Measurements from ENCODE around the gene BBLN.

The BBLN gene

GRCh38 chr9:128153060-128153946, 6.8 kb upstream of the BBLN start:
- TF ChIP-seq FOXP2 (optimal IDR thresholded peaks at IDR 0.05; ENCODE audit: borderline replicate concordance, extremely low read depth, extremely low read length, insufficient read depth), result no peak
- TF ChIP-seq, protein P1, sequence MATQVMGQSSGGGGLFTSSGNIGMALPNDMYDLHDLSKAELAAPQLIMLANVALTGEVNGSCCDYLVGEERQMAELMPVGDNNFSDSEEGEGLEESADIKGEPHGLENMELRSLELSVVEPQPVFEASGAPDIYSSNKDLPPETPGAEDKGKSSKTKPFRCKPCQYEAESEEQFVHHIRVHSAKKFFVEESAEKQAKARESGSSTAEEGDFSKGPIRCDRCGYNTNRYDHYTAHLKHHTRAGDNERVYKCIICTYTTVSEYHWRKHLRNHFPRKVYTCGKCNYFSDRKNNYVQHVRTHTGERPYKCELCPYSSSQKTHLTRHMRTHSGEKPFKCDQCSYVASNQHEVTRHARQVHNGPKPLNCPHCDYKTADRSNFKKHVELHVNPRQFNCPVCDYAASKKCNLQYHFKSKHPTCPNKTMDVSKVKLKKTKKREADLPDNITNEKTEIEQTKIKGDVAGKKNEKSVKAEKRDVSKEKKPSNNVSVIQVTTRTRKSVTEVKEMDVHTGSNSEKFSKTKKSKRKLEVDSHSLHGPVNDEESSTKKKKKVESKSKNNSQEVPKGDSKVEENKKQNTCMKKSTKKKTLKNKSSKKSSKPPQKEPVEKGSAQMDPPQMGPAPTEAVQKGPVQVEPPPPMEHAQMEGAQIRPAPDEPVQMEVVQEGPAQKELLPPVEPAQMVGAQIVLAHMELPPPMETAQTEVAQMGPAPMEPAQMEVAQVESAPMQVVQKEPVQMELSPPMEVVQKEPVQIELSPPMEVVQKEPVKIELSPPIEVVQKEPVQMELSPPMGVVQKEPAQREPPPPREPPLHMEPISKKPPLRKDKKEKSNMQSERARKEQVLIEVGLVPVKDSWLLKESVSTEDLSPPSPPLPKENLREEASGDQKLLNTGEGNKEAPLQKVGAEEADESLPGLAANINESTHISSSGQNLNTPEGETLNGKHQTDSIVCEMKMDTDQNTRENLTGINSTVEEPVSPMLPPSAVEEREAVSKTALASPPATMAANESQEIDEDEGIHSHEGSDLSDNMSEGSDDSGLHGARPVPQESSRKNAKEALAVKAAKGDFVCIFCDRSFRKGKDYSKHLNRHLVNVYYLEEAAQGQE (IDR thresholded peaks at IDR 0.05; ENCODE audit: insufficient read depth in 1 of 2, low read depth in 2 of 2, low read length in 2 of 2), result no peak
- TF ChIP-seq POLR2AphosphoS5 (IDR thresholded peaks at IDR 0.05; ENCODE audit: low read depth, low read length), result no peak
- TF ChIP-seq TAF1 (IDR thresholded peaks at IDR 0.05; ENCODE audit: borderline replicate concordance, insufficient read depth, low read length), result no peak
- TF ChIP-seq SIN3A (IDR thresholded peaks at IDR 0.05; ENCODE audit: borderline replicate concordance, insufficient read depth, low read length), result no peak

DNA sequence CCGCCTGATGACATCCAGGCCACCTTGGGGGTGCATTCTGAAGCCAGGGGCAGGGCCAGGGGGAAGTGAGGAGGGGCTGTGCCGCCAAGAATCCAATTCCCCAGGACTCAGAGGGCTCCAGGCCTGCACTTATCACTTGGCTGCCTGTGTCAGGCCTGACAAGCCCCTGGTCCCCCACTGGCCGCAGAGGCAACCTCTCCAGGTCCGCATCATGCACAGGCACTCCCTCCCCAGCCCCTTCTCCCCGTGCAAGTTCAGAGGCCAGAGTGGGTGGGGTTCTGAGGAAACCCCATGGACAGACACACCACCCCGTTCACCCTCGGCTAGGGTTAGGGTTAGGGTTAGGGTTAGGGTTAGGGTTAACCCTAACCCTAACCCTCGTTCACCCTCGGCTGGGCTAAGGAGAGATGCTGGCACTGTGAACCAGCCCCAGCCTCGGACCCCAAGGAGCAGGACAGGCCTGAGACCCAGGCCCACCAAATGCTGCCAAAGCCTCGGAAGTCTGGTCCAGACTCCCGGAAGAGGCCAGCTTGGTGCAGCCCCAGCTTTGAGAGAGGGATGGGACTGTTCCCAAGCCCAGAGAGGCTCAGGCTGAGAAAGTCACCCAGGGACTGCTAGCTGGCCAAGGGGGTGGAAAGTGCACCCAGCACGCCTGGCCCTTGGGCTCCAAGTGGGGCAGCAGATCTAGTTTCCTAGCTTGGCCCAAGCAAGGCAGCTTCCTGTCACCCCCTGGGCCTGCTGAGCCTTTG, 5.9 kb upstream of the BBLN start:
- no peak for TF ChIP-seq FOXP2 (optimal IDR thresholded peaks at IDR 0.05; ENCODE audit: borderline replicate concordance, extremely low read depth, extremely low read length, insufficient read depth)
- TF ChIP-seq, protein P1 (IDR thresholded peaks at IDR 0.05; ENCODE audit: insufficient read depth in 1 of 2, low read depth in 2 of 2, low read length in 2 of 2), result no peak

DNA sequence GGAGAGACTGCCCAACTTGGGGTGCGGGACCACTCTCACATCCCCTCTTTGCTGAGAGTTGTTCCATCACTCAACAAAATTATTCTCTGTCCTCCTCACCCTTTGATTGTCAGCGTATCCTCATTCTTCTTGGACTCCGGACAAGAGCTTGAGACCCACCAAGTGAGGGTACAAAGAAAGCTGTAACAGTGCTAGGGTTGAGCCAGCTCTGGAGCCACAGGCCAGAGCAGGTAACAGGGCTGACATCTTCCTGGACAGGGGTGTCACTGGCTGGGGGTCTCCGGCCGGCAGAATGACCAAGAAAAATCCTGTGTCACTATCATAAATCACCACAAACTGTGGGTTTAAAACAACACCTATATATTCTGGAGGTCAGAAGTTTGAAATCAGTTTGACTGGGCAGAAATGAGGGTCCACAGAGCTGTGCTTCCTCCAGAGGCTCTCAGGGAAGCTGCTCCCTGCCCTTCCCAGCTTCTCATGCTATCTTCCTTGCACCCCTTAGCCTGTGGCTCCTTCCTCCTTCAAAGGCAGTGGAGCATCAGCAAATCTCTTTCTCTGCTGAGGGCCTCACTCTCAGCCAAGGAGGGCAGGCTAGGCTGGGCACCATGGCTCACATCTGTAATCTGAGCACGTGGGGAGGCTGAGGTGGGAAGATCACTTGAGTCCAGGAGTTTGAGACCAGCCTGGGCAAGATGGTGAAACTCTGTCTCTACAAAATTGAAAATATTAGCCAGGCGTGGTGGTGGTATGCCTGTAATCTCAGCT, 4.1 kb upstream of the BBLN start:
- TF ChIP-seq SIN3A (IDR thresholded peaks at IDR 0.05; ENCODE audit: borderline replicate concordance, insufficient read depth, low read length), result no peak
- no peak for TF ChIP-seq POLR2AphosphoS5 (IDR thresholded peaks at IDR 0.05; ENCODE audit: low read depth, low read length)
- TF ChIP-seq TAF1 (IDR thresholded peaks at IDR 0.05; ENCODE audit: borderline replicate concordance, insufficient read depth, low read length), result no peak
- TF ChIP-seq FOXP2 (optimal IDR thresholded peaks at IDR 0.05; ENCODE audit: borderline replicate concordance, extremely low read depth, extremely low read length, insufficient read depth), result no peak
- TF ChIP-seq, protein P1 (IDR thresholded peaks at IDR 0.05; ENCODE audit: insufficient read depth in 1 of 2, low read depth in 2 of 2, low read length in 2 of 2), result no peak

- TF ChIP-seq SIN3A (IDR thresholded peaks at IDR 0.05; ENCODE audit: borderline replicate concordance, insufficient read depth, low read length) (no peak), FOXP2 (optimal IDR thresholded peaks at IDR 0.05; ENCODE audit: borderline replicate concordance, extremely low read depth, extremely low read length, insufficient read depth) (no peak), TAF1 (IDR thresholded peaks at IDR 0.05; ENCODE audit: borderline replicate concordance, insufficient read depth, low read length) (no peak), POLR2AphosphoS5 (IDR thresholded peaks at IDR 0.05; ENCODE audit: low read depth, low read length) (no peak)
- TF ChIP-seq, protein P1 (IDR thresholded peaks at IDR 0.05; ENCODE audit: insufficient read depth in 1 of 2, low read depth in 2 of 2, low read length in 2 of 2), result no peak
These were observed 612 bp upstream of the BBLN start for GRCh38 chr9:128159522-128159783.

Measured in PFSK-1 (cell line).